HG03103 (cell line): ENCODE measurements around the gene USP40.

Source experiments
- ATAC-seq: cut with Tn5 transposase; IDR thresholded peaks from one replicate; pipeline ENCODE4 v1.9.1; 2021; ENCODE audit warnings: low read depth; ENCODE audit not compliant: unreplicated experiment

USP40 gene

DNA sequence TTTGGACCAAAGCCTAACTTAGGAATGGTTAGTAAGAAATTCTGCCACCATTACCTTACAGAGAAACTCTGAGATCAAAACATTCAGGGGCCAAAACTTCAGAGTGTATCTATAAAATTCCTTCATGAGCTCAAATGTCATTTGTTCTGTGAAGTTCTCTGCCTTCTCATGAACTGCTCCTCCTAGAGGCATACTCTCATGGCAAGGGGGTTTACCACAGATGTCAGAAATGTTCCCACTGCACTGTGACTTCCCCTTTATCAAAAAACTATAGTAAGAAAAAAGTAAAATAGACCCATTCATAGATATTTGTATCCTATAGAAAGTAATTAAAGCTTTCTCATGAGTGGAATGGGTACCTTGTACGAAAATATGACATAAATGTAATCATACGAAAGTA, 68.5 kb downstream of the USP40 start:
- ATAC-seq, result no peak

DNA sequence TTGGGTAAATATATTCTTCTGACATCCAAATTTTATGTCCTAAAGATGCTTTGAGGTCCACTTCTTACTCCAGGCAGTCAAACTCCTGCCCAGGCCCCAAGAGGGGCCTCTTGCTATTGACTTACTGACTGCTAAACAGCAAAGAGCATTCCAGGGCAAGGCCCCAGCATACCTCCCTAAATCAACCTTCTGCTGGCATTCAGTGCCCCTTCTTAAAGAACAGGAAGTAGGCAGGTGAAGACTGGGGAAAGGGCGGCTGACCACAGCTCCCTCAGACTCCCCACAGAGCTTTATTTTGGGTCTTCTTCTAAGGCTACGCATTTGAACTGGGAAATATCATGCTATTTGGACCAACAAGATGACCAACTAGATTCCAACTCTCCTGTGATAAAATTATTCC, 68.9 kb downstream of the USP40 start:
- no peak for ATAC-seq

DNA sequence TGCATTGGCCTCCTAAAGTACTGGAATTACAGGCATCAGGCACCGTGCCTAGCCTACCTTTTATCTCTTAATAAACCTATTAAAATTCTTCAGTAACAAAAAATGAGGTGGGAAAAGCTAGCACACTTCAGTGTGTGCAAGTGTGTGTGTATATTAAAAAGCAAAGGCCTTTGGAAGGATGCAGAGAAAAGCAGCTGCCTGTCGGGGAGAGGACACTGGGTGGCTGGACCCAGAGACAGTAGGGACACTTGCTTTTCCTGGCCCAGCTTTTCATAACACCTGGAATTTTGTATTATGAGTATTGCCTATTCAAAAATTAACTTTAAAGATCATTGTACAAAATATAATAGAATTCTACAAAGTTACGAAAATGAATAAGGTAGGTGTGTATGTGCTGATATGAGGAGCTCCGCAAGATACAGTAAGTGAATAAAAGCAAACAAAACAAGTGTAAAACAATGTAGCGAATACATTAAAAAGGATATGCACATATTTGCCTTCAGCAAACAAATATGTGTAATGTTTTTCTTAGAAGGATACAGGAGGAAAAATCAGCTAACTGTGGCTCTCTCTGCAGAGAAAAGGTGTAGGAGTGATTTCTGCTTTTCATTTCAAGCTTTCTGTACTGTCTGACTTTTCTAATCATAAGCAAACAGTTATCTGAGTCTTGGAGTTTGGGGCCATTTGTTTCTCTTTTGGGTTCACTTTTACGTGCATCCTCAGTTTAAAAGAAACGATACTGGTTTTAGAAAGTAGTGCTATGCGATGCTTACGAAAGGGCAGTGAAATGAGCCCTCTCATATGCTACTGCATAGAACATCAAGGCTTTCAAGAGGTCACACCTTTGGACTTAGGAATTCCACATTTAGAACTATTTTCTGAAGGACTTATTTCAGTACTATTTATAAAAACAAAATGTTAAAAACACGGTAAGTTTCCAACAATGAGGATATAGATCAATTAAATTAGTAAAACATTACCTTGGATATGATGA, 70.8 kb downstream of the USP40 start:
- ATAC-seq, result no peak

DNA sequence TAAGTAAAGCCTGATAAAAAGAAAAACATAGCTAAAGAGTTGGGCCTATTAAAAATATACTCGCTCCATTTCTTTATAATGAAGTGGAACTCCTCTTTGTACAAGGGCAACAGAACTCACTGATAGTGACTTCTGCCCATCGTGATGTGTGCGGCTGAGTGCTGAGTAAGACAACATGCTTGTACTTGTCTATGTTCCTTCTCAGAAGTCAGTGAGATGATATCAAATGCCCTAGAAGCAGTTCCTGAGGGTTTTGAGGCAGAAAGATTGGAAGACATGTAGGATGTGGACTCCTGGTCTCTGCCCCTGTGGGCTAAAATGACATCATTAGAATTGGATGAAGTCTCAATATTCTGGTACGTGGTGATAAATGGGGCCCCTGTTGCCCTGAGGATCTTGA, 73.8 kb downstream of the USP40 start:
- no peak for ATAC-seq

DNA sequence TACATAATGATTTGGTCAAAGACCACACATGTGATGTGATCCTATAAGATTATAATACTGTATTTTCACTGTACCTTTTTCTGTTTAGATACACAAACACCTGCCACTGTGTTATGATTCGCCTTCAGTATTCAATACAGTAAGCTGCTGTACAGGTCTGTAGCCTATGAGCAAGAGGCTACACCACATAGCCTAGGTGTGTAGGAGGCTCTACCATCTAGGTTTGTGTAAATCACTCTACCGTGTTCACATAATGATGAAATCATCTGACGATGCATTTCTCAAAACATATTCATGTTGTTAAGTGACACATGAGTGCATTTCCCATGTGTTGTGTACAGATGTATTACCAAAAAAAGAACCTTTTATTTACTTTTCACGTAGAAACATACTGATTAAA, 74.5 kb downstream of the USP40 start:
- no peak for ATAC-seq

DNA sequence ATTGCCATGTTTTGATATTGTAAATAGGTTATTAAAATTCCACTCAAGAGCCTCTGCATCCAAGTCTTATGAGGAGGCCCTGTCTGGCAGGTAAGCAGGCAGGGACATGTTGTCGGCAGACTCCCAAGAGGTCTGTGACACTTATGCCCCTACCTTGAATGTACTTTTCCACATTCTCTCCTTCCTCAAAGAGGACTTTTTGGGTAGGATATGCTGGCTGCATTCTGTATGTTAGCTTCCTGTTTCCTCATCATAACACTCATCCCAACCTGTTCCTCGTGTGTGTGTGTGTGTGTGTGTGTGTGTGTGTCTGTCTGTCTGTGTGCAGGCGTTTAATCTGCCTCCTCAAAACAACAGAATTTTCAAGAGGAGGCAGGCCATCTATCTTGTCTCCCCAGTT, 75.3 kb downstream of the USP40 start:
- no peak for ATAC-seq

DNA sequence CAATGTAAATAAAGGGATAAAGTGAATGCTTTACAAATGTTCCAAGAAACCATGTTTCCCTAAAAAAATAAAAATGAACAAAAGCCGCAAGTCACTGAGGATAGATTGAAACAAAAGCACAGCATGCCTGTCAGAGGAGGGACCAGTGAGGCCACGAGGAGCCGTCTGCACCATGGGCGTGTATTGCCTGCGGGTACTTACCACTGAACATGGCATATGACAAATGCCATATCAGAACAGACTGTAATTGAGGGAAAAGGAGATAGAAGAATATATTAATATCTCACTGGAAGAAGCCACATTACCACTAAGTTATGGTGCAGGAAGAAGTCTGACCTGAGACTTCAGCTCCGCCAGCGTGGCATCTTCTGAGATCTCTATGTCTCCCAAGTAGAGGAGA, 75.8 kb downstream of the USP40 start:
- ATAC-seq, result no peak

DNA sequence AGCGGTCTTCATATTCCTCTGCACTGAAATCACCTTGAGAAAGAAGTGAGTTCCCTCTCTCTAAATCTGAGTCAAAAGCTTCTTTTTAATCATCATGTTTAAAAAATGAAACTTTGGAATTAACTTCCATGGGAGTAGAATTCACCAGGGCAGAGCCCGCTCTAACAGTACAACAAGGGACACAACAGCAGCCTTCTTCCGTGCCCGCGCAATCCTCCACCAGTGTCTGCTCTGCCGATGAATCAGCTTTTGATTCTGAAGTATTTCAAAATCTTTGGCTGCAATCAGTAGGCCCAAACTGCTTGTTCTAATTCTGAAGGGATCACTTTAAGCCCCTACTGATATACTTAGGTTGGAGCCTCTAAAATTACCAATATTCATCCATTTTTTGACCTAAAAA, 76.9 kb downstream of the USP40 start:
- ATAC-seq, result no peak

DNA sequence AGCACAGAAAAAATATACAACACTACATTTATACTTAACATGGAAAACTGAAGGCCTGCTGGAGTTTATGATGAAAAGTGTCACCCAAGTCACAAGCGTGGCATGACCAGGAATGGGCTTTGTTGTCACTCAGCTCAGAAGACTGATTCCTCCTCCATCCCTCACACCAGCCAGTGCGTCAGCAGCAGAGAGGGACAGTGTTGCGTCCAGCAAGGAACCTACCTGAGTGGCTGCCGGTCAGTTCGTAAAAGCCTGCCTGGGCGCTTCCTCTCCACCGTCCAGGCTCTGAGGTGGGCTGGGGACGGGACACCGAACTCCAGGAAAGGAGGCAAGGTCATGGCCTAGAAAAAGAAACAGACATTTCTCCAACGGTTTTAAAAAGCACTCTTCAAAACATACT, 77.4 kb downstream of the USP40 start:
- no peak for ATAC-seq

DNA sequence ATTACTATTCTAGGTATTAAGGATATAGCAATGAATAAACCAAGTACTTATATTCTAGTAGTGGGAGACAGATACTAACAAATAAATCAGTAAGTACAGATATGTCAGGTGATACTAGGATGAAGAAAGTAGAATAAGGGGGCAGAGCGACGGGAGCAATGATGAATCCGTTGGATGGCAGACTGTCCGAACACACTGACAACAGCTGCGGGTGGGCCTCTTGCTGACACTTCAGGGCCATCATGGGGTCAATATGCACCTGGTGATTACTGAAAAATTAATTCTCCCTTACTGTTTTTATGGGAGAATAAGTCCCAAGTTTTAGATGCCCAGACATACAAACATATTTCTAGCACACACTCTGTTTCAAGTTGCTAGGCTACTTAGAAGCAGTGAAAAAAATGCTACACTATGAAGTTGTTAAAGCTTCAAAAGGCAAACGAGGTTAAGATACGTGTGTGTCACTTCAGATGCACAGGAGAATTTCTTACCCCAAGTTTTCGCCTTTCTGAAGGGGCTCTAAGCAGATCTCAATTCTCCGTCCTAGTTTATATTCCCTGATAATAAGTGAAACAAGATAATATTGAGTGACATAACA, 78.7 kb downstream of the USP40 start:
- no peak for ATAC-seq

DNA sequence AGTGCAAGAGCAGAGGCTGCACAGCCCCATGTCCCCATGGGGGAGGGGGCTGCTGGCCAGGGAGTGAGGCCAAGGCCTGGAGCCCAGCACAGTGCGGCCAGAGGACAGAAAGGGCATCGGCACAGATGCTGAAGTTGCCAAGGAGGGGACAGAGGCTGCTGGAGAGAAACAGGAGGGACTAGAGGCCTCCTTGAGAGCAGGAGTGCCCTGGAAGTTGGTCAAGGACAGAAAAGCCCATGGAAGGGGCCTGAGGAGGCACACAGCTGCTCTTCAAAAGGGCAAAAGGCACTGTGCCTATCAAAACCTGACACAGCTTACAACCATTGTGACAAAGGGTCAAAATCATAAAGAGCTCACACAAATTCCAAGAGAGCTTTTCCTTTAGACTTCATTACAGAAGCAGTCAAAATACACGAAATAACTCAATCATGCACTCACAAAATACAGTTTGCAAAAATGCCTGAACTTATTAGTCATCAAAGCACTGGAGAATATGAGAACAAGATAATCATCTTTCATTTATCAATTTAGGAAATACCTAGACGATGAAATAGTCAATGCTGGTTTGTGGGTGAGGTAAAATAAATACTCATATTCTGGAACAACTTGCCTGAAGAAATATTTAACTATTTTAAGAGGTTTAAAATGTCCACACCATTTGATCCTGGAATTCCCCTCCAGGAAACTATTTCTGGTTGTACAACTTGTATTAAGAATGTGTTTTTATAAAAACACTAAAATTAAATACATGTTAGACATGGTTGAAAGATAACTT, 79.6 kb downstream of the USP40 start:
- no peak for ATAC-seq

DNA sequence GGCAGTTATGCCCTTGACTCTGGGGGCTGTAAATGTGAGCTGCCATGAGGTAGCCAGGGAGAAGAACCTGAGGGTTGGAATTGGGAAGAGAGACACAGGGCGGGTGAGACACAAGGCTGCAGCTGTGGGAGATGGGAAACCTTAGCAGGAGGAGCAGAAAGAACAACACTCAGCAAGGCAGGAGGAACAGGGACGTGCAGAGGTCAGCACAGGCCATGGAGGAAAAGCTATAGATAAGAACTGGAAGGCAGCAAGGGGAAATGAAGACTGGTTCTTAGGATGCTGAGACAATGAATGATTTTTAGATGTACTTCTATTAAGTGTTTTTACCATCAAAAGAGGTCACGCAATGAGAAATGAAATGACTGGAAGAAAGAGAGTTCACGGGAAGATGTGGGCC, 80.2 kb downstream of the USP40 start:
- no peak for ATAC-seq

DNA sequence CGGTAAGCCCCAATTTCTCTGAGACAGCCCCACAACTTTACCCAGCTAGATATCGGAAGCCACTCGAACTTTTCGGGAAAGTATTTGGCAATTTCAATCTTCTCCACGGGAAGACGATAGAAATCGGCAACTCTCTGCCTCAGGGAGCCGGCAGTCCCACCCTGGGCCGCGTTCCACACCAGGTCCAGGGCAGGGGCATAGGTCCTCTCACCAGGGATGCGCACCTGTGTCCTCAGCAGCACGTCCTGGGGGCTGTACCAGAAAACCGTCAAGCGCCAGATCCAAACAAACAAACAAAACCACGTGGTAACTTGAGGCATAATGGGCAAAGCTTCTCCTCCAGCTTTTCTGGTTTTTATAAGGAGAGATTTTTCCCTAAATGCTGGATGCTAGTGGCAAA, 80.9 kb downstream of the USP40 start:
- ATAC-seq, result no peak

DNA sequence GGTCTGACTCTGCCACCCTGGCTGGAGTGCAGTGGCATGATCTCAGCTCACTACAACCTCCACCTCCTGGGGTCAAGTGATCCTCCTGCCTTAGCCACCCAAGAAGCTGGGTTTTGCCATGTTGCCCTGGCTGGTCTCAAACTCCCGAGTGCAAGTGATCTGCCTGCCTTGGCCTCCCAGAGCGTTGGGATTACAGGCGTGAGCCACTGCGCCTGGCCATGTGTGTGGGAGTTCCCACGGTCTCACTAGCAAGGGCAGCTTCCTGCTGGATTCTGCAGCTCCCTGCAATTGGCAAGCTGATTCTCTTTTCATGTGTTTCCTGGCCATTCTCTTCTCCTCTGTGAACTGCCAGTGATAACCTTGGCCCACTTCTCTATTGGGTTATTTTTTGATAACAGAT, 84.0 kb downstream of the USP40 start:
- ATAC-seq, result no peak

DNA sequence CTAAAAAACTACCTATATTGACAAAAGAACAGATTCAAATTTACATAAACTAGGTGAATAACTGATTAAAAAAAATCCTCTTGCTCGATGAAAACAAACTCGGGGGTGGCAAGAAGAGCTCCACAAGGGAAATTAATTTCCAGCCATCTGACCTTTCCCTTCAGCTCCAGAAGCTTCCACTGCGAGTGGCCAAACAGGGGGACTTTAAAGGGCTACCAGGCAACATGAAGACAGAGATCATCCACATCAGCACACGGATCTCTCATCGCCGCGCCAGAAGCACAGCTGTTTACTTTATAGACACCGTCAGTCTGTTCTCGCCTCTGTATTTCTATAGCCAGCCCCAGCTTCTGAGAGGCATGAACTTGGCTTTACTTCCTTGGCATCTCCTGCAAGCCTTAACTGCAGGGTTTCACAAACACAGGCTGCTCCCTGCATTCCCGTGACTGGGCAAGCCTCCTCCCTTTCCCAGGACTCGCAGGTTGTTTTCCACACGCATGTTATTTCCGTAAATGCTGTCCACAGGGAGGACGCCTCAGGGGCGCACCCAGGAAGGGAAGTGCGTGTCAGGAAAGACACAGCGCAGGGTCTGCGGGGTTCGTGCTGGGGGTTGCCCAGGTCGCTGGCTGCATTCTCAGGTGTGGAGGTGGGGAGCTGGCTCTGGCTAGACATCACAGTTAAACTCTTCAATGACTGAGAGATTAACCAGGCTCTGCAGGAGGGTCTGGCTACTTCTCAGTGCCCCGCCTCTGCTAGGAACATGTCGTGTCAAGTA, 85.0 kb downstream of the USP40 start:
- ATAC-seq, result no peak

DNA sequence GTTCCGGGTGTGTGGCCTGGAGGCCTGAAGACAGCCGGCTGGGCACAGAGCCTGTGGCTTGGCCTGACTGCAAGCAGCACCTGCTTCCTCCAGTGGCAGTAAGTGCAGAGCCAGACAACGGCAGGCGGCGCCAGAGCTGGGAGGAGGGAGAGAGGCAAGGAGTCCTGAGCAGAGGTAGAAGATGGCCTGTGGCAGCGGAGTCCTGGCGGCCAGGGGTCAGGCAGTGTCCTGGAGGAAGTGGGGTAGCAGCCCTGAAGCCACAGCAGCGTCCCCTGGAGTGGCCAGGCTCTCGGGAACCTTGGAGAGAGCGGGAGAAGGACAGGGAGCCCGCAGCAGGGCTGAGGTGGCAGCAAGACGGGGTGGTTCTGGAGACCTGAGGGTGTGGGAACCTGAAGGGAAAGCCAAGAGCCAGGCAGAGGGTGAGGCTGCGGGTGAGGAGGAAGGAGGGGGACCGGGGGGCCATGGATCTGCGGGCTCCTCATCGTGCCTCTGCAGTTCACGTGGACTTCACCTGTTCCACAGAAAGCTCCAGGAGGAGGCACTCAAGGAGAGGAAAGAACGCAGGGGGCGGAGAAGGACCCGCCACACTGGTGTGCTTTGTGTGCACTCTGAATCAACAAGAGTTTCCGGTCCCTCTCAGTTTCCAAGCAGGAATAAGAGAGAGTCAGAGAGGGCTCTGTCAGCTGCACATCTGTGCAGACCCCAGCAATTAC, 85.9 kb downstream of the USP40 start:
- no peak for ATAC-seq

DNA sequence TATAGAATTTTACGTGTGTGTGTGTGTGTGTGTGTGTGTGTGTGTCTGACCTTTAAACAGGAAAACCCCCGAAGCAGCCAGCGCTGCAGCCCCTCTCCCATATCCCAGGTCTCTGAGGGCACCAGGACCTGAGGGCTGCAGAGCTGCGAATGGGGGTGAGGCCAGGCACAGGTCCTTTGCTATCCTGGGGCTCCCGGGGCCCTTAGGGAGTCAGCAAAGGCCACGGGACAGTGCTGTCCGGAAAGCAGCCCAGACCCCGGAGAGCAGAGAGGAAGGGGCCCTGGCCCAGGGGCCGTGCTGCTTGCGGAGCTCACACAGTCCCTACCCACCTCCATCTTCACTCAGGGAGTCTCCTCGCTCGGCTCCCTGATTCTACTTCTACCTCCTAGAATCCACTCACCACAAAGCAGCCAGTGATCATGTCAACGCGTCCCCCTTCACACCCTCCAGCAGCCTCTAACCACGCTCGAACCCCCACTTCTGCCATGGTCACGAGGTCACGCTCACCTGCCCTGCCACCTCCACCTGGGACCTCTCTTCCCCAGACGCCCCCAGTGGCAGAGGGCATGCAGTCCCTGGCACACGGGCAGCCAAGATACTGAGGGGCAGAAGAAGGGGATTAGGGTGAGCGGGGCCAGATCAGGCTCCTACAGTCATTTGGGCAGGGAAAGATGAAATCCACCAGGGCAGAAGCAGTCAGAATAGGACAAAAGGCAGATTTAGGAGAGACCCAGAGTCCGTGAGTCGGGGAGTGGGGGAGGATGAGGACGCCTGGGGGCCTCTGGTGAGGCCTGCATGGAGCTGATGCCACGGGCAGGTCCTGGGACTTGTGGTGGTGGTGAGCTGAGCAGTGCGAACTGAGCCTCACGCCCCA, 86.7 kb downstream of the USP40 start:
- no peak for ATAC-seq

DNA sequence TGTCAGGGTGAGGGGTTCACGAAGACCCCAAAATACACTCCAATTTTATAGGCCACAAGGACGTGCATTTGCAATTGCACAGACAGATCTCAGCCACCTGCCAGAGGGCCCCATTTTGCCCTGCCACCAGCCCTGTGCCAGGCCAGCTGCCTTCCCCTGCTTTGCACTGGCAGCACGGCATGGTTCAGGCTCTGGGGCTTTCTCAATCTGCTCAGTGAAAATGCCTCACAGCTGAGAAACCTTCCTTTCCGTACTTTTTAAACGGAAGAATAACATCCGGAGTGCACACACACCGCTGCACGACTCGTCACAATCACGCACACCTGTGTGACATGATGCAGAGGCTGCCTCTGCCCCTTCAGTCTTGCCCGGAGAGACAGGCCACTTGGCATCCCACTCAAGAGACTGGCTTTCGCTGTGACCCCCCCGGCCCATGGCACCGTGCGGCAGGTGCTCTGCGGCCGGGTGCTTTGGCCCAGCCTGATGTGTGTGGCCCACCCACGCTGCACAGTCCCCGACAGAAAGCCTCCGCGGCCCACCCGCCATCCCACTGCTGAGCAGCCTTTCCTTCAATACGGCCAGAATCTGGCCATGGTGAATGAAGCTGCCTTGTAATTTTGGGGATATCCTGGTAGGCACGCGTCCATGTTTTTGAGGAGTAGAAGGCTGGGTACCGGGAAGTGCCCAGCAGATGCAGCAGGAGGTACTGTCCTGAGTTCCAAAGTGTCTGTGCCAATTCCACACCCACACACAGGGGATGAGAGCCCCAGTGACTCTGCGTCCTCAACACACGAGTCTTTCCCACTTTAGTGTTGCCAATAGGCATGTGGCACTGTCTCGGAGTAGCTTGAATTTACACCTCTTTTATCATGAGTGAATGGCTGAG, 88.8 kb downstream of the USP40 start:
- no peak for ATAC-seq
